ENCODE results near the gene MYH9. TPM values are rescaled to one million over a fixed set of nuclear protein-coding genes. Genes with fewer than 3 reads are reported as not detected.

The MYH9 gene
- total RNA-seq, 2 donors from 2014 or later: 1,447 to 1,631 TPM

- Histone ChIP-seq H3K4me3 (peak overlapping the region; percentile 54), H3K4me1 (ENCODE audit: control insufficient read depth in 1 of 2, low read depth in 2 of 2) (peaks cover 83 to 96% of the 10 kb centered on the region in 2 donors), H3K36me3 (peaks cover 6% of the 10 kb centered on the region), H3K9me3 (no peaks in the 10 kb centered on the region), H3K27ac (peak overlapping the region; percentile 92 to 97), H3K27me3 (replicated peaks; ENCODE audit: insufficient read depth) (no peaks in the 10 kb centered on the region)
- no peak for TF ChIP-seq CTCF (IDR thresholded peaks at IDR 0.05)
- ATAC-seq (ENCODE audit: insufficient number of reproducible peaks, low FRiP score, low read depth) (no peak), DNase-seq (ENCODE audit: low spot score) (no peak)
Observed at GRCh38 chr22:36355362-36355761, 32.4 kb downstream of the MYH9 start.

GRCh38 chr22:36352803-36353507 lies 34.8 kb downstream of the MYH9 start:
- peaks cover 81 to 94% of the 10 kb centered on the region in 2 donors for H3K4me1 ChIP-seq (ENCODE audit: control insufficient read depth in 1 of 2, low read depth in 2 of 2)
- DNase-seq (ENCODE audit: low spot score) (peak; percentile 55), ATAC-seq (ENCODE audit: insufficient number of reproducible peaks, low FRiP score, low read depth) (peak; percentile 30)
- TF ChIP-seq CTCF (IDR thresholded peaks at IDR 0.05): no peak
- H3K27ac ChIP-seq: peak overlapping the region; percentile 92 to 97
- H3K9me3 ChIP-seq: no peaks in the 10 kb centered on the region
- no peaks in the 10 kb centered on the region for H3K27me3 ChIP-seq (replicated peaks; ENCODE audit: insufficient read depth)
- H3K4me3 ChIP-seq: peak overlapping the region; percentile 62
- H3K36me3 ChIP-seq: peaks cover 6% of the 10 kb centered on the region

- peaks cover 6% of the 10 kb centered on the region for H3K36me3 ChIP-seq
- H3K9me3 ChIP-seq: no peaks in the 10 kb centered on the region
- ATAC-seq (ENCODE audit: insufficient number of reproducible peaks, low FRiP score, low read depth) (no peak), DNase-seq (ENCODE audit: low spot score) (no peak)
- peak overlapping the region; percentile 62 for H3K4me3 ChIP-seq
- H3K27me3 ChIP-seq (replicated peaks; ENCODE audit: insufficient read depth): no peaks in the 10 kb centered on the region
- H3K4me1 ChIP-seq (ENCODE audit: control insufficient read depth in 1 of 2, low read depth in 2 of 2): peaks cover 80 to 92% of the 10 kb centered on the region in 2 donors
- peak overlapping the region; percentile 92 to 97 for H3K27ac ChIP-seq
- TF ChIP-seq CTCF (IDR thresholded peaks at IDR 0.05): no peak
Observed at GRCh38 chr22:36351921-36352802, 35.6 kb downstream of the MYH9 start.

- Histone ChIP-seq H3K27me3 (replicated peaks; ENCODE audit: insufficient read depth) (no peaks in the 10 kb centered on the region), H3K4me3 (peak overlapping the region; percentile 62), H3K9me3 (no peaks in the 10 kb centered on the region), H3K4me1 (ENCODE audit: control insufficient read depth in 1 of 2, low read depth in 2 of 2) (peaks cover 79 to 92% of the 10 kb centered on the region in 2 donors), H3K36me3 (no peaks in the 10 kb centered on the region), H3K27ac (peak overlapping the region; percentile 92 to 97)
- no peak for DNase-seq (ENCODE audit: low spot score)
- peak; percentile 9 for ATAC-seq (ENCODE audit: insufficient number of reproducible peaks, low FRiP score, low read depth)
- TF ChIP-seq CTCF (IDR thresholded peaks at IDR 0.05): no peak
Observed at GRCh38 chr22:36350751-36351594, 36.8 kb downstream of the MYH9 start.

All from thoracic aorta (tissue), 2 donors.